Islet precursor cell (in vitro differentiated cells): ENCODE measurements around the gene RPS21.
"Not testable (repeated sequence)": the region's sequence is repeated elsewhere in the genome, so short reads cannot be mapped to it uniquely, and the experiment has no call there.

ENCODE experiments used
- DNase-seq: peaks from one replicate; pipeline ENCODE4 v3.0.0-alpha.2; 2018

The RPS21 gene

DNA sequence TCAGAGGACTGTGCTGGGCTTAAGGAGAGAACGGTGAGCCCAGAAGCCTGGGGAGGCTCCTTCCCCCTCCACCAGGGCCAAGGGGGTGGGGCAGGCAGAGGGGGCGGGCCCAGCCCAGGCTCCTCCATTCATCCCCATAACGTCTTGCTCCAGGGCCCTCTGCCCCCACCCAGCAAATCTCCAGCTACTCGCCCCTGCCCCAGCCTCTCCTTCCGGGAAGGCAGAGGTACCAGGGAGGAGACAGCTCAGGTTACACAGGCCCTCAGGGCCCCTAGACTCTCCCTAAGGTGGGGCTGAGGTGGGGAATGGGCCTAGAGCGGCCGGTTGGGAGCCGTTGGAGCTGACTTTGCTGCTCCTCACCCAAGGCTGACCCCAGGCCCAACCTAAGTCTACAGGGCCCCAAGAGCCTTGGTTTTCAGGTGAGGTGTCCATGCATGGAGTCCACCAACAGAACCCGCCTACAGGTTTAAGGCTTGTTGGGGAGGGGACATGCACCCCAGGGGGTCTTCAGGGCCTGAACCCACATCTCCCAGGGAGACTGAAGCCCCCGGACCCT is 21.0 kb upstream of the RPS21 start:
- DNase-seq, result peak; percentile 90

DNA sequence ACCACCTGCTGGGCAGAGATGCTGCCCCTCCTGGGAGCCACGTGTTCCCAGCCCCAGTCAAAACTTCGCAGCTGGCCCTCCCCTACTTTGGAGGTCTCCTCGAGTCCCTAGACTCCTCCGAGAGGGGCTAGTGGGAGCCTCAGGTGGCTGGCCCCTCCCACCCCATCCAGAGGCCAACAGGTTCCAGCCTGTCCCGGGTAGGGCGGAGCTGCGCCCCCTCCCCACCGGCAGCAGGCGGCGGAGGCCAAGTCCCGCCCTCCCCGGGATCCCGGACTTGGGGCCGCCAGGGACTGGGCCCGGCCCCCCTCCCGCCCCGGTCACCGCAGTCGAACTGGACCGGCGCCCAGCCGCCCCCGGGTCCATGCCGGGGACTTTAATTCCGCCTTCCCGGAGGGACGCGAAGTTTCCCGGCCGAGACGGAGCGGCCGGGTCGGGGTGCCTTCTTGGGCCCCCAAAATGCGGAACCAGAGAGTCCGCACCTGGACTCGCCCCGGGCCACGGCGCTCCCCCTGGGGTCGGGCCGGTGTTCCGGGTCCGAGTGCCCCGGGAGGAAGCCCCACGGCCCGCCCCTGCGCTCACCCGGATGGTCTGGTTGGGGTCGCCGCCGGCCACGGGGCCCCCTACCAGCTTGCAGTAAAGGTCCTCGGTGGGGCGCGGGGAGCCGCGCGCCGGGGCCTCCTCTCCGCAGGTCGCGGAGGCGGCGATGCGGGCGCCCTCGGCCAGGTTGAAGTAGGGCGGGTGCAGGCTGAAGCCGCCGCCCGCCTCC is 20.4 kb upstream of the RPS21 start:
- peak; percentile 88 for DNase-seq

DNA sequence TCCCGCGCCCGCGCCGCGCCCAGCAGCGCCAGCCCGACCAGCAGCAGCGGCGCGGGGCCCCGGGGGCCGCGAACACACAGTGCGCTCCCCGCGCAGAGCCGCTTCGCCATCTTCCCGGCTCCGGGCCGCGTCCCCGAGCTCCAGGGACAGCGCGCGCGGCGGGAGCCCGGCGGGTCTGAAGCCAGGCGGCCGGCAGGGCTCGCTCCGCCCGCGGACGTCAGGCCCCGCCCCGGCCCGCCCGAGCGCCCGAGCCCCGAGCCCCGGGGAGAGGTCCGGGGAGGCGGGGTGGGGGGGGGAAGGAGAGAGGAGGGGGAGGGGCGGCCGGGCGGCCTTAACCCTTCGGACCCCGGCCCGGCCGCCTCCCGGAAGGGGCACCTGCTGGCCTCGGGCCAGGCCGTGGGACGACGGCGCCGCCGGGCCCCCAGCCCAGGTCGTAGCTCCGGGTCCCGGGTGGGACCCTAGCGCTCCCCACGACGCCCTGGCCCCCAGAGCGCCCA is 19.7 kb upstream of the RPS21 start, which contains the start of gene LAMA5:
Gene LAMA5 (minus strand): TSS at position 177 of the 497 bp plus-strand sequence. CDS start 67 bp downstream, at position 110.
- DNase-seq, result peak; percentile 78

DNA sequence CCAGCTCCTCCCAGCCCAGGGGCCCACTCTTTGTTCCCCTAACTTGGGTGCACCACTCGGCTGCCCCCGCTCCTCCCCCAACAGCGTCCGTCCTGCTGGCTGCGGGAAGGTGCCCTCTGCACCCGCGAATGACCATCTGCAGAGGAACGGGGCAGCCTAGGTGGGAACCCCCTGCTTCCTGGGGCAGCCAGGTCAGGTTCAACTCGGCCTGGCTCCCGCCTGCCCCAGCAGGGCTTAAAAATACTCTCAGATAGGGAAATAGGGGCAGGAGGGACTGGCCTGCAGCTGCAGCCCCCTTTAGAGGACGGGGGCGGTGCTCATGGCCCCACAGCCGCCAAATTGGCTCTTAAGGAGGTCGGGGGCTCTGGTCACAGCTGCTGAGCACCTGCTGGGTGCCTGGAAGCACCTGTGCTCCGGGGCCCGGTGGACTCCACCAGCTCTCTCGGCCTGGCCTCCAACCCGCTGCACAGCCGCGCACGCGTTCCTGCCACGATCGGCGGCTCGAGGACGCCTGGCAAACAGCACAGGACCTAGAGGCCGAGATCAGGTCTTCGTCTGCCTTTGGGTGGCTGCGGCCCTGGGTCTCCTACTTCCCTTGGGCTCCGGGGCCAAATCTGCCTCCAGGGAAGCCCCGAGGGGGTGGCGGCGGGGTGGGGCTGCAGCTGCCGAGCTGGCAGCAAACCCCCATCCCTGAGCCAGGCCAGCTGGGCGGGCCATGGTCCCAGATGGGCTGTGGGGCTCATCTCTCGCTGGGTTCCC is 19.1 kb upstream of the RPS21 start:
- peak; percentile 82 for DNase-seq

- DNase-seq, result peak; percentile 92
These were observed 18.4 kb upstream of the RPS21 start for GRCh38 chr20:62368392-62368975.

DNA sequence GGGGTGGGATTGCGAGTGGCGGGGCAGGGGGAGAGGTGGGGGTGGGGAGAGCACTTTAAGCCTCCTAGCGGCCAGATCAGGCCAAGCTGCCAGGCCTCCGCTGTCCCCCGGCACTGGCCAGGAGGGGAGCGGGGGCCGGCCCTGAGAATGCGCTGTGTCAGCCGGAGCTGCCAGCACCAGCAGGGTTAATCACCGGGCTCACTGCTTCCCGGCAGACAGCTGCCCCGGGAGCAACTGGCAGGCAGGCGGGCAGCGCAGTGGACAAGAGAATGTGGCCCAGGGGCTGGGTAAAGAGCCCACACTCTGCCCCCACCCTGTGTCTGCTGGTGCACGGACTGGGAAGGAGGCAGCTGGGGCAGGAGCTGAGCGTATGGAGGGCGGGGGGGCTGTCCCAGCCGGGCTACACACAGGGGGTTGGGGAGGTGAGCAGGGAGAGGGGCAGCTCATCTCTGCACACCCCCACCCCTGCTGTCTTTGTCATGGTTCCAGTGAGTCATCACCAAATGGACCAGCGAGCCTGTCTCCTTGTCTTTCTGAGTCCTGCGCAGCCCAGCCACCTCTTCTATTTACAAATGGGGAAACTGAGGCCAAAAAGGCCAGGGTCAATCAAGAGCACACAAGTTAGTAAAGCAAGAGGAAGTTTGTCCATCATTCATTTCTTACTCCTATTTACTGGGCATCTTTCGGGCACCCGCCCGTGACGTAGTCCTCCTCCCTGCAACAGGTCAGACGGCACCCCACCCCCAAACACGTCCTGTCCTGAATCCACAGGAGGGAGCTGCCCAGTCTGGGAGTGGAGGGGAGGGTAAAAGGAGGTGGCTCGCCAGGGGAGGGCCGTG is 17.7 kb upstream of the RPS21 start:
- peak; percentile 89 for DNase-seq

GRCh38 chr20:62369815-62370114 is 17.1 kb upstream of the RPS21 start:
- no peak for DNase-seq

- DNase-seq, result no peak
These were observed 16.6 kb upstream of the RPS21 start for GRCh38 chr20:62370115-62370806.

DNA sequence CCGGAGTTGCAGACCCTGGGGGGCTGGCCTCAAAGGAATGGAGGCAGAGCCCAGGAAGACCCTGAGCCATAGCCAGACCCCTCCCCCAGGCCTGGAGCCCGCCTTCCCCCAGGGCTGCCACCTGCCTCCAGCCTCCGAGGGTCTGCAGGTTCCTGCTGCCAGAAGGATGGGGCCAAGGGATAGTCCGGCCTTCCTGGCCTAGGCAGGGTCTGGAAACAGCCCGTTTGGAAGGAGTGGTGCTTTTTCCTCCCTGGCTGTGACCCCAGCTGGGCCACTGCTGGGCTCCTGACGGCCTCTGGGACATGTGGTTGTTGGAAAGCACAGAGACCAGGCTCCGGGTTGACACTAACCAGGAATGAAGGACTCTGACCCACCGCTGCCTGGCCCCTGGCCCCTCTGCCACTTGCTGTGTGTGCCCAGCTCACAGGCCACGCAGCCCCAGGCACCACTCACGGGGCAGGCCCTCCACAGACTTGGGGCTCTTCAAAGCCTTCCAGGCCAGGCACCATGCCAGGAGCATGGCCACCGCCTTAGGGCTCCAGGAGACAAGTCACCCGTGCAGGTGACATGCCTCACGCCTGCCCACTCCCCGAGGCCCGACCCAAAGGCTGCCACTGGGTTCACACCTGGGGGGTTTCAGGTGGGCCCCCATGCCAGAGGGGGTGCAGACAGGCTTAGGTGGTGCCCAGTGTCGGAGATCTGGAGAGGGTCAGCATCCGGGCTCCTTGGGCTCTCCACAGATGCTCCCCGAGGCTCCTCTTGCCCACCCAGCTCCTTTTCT is 15.9 kb upstream of the RPS21 start:
- DNase-seq, result no peak

GRCh38 chr20:62371588-62372041 is 15.3 kb upstream of the RPS21 start:
- no peak for DNase-seq

- DNase-seq, result no peak
These were observed 14.6 kb upstream of the RPS21 start for GRCh38 chr20:62372042-62372993.

GRCh38 chr20:62373631-62374179 is 13.2 kb upstream of the RPS21 start:
- DNase-seq, result not testable (repeated sequence)

DNA sequence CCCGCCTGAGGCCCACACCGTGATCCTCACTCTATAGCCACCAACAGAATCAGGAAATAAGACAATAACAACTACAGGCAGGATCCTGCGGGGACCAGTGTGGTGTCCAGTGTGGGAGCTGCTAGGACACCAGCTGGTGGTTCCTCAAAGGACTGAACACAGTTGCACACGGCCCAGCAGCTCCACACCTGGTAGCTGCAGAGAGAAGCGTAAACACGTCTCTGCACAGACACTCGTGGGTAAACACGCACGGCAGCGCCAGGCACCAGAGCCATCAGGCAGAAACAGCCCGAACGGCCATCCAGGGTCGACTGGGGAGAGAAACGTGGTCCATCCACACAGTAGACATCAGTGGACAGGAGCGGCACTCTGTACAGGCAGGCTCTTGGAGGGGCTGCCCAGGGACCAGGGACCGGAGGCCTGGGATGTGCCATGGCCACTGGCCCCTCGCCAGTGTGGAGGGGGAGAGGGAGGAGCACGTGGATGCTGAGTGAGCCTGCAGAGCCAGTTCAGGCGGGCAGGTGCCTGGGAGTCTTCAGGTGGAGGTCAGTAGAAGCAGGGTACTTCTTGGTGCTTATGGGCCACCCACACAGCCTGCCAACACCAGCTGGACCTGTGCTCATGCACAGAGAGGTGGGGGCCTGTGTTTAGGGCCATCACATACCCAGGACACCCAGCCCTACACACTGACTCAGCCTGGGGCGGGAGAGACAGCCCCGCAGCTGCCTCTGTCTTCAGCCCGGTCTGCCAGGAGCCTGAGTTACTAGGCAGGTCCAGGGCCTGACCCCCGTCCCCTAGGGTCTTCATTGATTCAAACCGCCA is 12.4 kb upstream of the RPS21 start:
- no peak for DNase-seq

DNA sequence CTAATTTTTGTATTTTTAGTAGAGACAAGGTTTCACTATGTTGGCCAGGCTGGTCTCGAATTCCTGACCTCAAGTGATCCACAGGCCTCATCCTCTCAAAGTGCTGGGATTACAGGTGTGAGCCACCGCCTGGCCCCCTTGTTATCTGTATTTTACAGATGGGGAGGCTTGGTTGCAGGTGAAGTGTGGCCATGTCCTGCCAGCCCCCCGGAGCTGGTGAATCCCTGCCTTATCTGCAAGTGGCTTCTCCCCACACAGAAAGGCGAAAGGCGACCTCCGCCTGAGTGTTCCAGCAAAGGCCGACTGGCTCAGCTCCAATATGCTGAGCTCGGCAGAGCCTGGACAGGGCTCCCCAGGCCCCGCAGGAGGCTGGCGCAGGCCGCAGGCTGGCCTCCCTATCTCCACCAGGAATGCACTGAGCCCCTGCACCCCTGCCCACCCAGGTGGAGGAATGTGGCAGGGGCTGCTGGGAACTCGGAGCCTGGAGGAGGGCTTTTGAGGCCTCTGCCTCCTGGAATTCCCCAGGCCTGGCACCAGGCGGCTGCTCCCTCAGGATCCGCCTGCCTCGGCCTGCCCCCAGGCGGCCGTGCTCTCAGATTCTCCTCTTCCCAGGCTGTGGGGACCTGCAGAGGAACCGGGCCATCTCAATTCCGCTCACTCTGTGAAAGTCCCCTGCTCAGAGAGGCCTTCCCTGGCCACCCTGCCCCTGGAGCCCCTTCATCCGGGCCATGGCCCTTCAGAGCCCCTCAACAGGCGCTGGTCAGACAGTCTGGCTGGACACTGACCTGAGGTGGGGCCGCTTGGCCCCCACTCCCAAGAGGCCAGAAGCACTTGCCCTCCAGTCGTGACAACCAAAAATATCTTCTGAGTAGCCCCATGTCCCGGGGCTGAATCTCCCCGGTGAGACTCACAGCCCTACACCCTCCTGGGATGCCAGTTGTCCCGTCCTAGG is 10.5 kb upstream of the RPS21 start:
- DNase-seq, result peak; percentile 96

DNA sequence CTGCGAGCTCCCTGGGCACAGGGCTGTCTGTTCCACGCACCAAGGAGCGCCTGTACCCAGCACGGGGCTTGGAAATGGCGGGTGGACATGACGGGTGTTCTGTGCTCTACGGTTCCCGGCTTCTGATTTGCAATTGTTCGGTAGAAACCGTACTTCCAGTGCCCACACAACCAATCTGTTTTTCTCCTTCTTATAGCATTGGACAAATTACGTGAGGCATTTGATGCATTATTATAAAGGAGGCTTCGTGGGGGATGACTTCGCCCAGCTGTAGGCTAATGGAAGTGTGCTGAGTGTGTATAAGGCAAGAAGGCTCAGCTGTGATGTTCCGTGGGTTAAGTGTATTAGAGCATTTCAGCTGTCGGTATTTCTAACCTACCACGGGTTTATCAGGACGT is 9.8 kb upstream of the RPS21 start:
- DNase-seq, result no peak

GRCh38 chr20:62377615-62378178 is 9.2 kb upstream of the RPS21 start:
- no peak for DNase-seq

GRCh38 chr20:62378215-62378614 is 8.7 kb upstream of the RPS21 start:
- DNase-seq, result peak; percentile 95
